ENCODE data around the gene GPC6.

DNA sequence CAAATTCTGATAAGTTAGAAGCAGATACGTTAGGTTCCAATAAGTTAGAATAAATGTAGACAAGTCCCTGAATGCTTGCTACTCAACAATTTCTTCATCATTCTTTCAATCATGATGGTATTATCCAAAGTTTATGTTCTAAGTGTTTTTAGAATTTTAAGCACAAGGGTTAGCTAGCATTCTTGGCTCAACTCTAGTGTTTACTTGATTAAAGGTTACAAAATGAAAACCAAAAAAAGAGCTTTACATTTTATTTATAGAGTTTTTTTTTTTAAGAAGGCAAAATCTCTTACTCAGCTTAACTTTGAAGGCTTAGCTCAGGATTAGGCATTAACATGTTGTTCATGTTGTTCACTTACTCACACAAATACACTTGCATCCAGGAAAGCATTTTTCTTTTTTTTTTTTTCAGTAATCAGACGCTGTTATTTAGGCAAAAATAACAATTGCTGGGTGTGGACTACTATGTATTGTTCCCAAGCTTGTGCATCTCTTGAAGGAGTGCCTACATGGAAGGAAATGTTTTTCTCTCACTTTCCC lies 832.3 kb downstream of the GPC6 start:
- TF ChIP-seq CTCF (IDR thresholded peaks at IDR 0.05), result no peak
- TF ChIP-seq POLR2A (IDR thresholded peaks at IDR 0.05), result no peak
- no peak for TF ChIP-seq POLR2AphosphoS5 (IDR thresholded peaks at IDR 0.05; ENCODE audit: insufficient read depth in 1 of 2, low read depth in 1 of 2)

Data from vagina (tissue), 2 donors.